A549 (cell line): ENCODE data around the gene CHI3L1. TPM values are rescaled to one million over a fixed set of nuclear protein-coding genes. Genes with fewer than 3 reads are reported as not detected.

Experiments
- ATAC-seq, 2 experiments: fragments of 200-7000 bp in 1 of 2; fragments of >200 bp in 1 of 2; cut with Nextera tagmentation in 1 of 2; cut with Tn5 transposase in 1 of 2; 3 replicates each; pipeline versions ENCODE4 v1.8.0 to v1.9.1; 2018 to 2020; ENCODE audit warnings: mild to moderate bottlenecking in 1 of 2, moderate library complexity in 1 of 2
- CTCF ChIA-PET: fragments of 300-600 bp; sonication (Branson Sonifier 250); formaldehyde crosslinking; extraction: SDS; loops from one replicate; lab custom pipeline; 2021; ENCODE audit warnings: antibody characterized with exemption, inconsistent platforms; lab: Yijun Ruan, JAX
- POLR2A ChIA-PET: fragments of 350-600 bp; formaldehyde crosslinking; extraction: SDS; loops from one replicate; lab custom pipeline; 2021; ENCODE audit warnings: antibody characterized with exemption, inconsistent platforms; lab: Yijun Ruan, JAX
- DNase-seq, 2 experiments: peaks; one replicate each; pipeline versions ENCODE4 v3.0.0 to v3.0.0-alpha.2; 2011 to 2016; ENCODE audit warnings: low read depth in 1 of 2, low spot score in 1 of 2
- FAIRE-seq: peaks from 2 replicates; lab custom pipeline; 2011; peaks lifted over from hg19 to GRCh38; lab: Jason Lieb, UNC
- H3K27ac ChIP-seq, 2 experiments: fragments of >200 bp; sonication (Bioruptor Twin); formaldehyde crosslinking; 3 replicates each; pipeline ENCODE4 v1.5.1; 2016 to 2017
- H3K4me1 ChIP-seq: fragments of >200 bp; sonication (Bioruptor Twin); formaldehyde crosslinking; 3 replicates; pipeline ENCODE4 v1.6.1; 2016
- H3K4me2 ChIP-seq: fragments of >200 bp; sonication (Bioruptor Twin); formaldehyde crosslinking; 3 replicates; pipeline ENCODE4 v1.6.1; 2016
- H3K4me3 ChIP-seq: fragments of >200 bp; sonication (Bioruptor Twin); formaldehyde crosslinking; 3 replicates; pipeline ENCODE4 v1.5.1; 2016
- H3K9me3 ChIP-seq: fragments of >200 bp; sonication (Bioruptor Twin); formaldehyde crosslinking; 3 replicates; pipeline ENCODE4 v1.6.1; 2016
- ATOH8 ChIP-seq: fragments of 250-450 bp; sonication (Bioruptor Pico); IDR thresholded peaks from 2 replicates; pipeline ENCODE4 v1.5.0; 2020; ENCODE audit warnings: low read depth, mild to moderate bottlenecking, moderate library complexity
- BCL3 ChIP-seq: fragments of >200 bp; sonication (Bioruptor Twin); formaldehyde crosslinking; IDR thresholded peaks from 3 replicates; pipeline ENCODE4 v1.6.1; 2016
- CTCF ChIP-seq: fragments of >200 bp; sonication (Bioruptor Twin); formaldehyde crosslinking; IDR thresholded peaks from 3 replicates; pipeline ENCODE4 v1.5.1; 2016
- EHMT2 ChIP-seq: fragments of 200-600 bp; sonication (generic); IDR thresholded peaks from 2 replicates; pipeline ENCODE4 v1.6.1; 2016; ENCODE audit warnings: antibody characterized with exemption, low read depth, mild to moderate bottlenecking, moderate library complexity
- FOSB ChIP-seq: fragments of 250-450 bp; sonication (Bioruptor Pico); IDR thresholded peaks from 2 replicates; pipeline ENCODE4 v1.5.0; 2020; ENCODE audit warnings: mild to moderate bottlenecking, moderate library complexity
- FOSL2 ChIP-seq, 2 experiments: fragments of 450-650 bp in 1 of 2; fragments of >200 bp in 1 of 2; sonication (Bioruptor Twin) in 1 of 2; formaldehyde crosslinking; IDR thresholded peaks; 2 replicates each; pipeline versions ENCODE4 v1.5.0 to v1.6.1; 2016 to 2020; ENCODE audit warnings: mild to moderate bottlenecking in 1 of 2, moderate library complexity in 1 of 2
- FOXS1 ChIP-seq: fragments of 250-450 bp; sonication (Bioruptor Pico); IDR thresholded peaks from 2 replicates; pipeline ENCODE4 v1.5.0; 2020; ENCODE audit warnings: mild to moderate bottlenecking, moderate library complexity
- HEYL ChIP-seq: fragments of 250-450 bp; sonication (Bioruptor Pico); IDR thresholded peaks from 2 replicates; pipeline ENCODE4 v1.8.0; 2021; ENCODE audit warnings: mild to moderate bottlenecking, moderate library complexity
- HOXB5 ChIP-seq: fragments of 250-450 bp; sonication (Bioruptor Pico); IDR thresholded peaks from 2 replicates; pipeline ENCODE4 v1.5.0; 2020; ENCODE audit warnings: mild to moderate bottlenecking, moderate library complexity
- KDM5A ChIP-seq: fragments of 200-600 bp; sonication (generic); IDR thresholded peaks from 2 replicates; pipeline ENCODE4 v1.6.1; 2016; ENCODE audit warnings: antibody characterized with exemption, mild to moderate bottlenecking
- MYC ChIP-seq: IDR thresholded peaks from 2 replicates; pipeline ENCODE4 v1.6.1; 2012; ENCODE audit warnings: mild to moderate bottlenecking, inconsistent platforms, low read length, improper control_type of control experiment, borderline replicate concordance
- NFE2L2 ChIP-seq: fragments of 150-350 bp; conservative IDR thresholded peaks from 2 replicates; pipeline ENCODE4 v1.6.1; 2014; ENCODE audit warnings: low read length
- PBX3 ChIP-seq: IDR thresholded peaks from 2 replicates; pipeline ENCODE4 v1.6.1; 2012
- POLR2A ChIP-seq: IDR thresholded peaks from 2 replicates; pipeline ENCODE4 v1.6.1; 2012; ENCODE audit warnings: mild to moderate bottlenecking, low read length
- RAD21 ChIP-seq, 2 experiments: fragments of >200 bp in 1 of 2; sonication (Bioruptor Twin) in 1 of 2; formaldehyde crosslinking in 1 of 2; IDR thresholded peaks in 1 of 2; conservative IDR thresholded peaks in 1 of 2; 2 replicates in 1 of 2; 3 replicates in 1 of 2; pipeline ENCODE4 v1.6.1; 2012 to 2018; ENCODE audit warnings: inconsistent platforms in 1 of 2
- SMC3 ChIP-seq: fragments of >200 bp; sonication (Bioruptor Twin); formaldehyde crosslinking; IDR thresholded peaks from 3 replicates; pipeline ENCODE4 v1.6.1; 2018; ENCODE audit warnings: inconsistent platforms
- SREBF2 ChIP-seq: fragments of 450-650 bp; IDR thresholded peaks from 2 replicates; pipeline ENCODE4 v1.6.1; 2014; ENCODE audit warnings: mild to moderate bottlenecking, moderate library complexity
- USF2 ChIP-seq: fragments of 450-650 bp; IDR thresholded peaks from 2 replicates; pipeline ENCODE4 v1.6.1; 2014; ENCODE audit warnings: antibody characterized with exemption
- ZSCAN20 ChIP-seq: fragments of 250-450 bp; sonication (Bioruptor Pico); IDR thresholded peaks from 2 replicates; pipeline ENCODE4 v1.8.0; 2022; ENCODE audit warnings: mild to moderate bottlenecking, moderate library complexity
- WGBS: methylation state at CpG from one replicate; pipeline ENCODE4 v1.1.6; 2017; ENCODE audit errors: missing lambda C conversion rate; 5-methylcytosine and 5-hydroxymethylcytosine counted together
- polyA plus RNA-seq, 4 experiments: library from polyadenylated mRNA; depleted of rRNA in 3 of 4; stranded (reverse); fragments of >200 nt; fragmentation: RNase III in 1 of 4; extraction: RNeasy Plus Mini Kit Qiagen cat#74134 plus additional on column Dnase treatment in 1 of 4; gene quantifications; 2 replicates in 3 of 4; 3 replicates in 1 of 4; pipeline ENCODE4 v1.2.3, GENCODE V29; 2011 to 2017

CHI3L1 gene
- polyA plus RNA-seq, 2 of the 4 experiments (the other 2 are of a cell fraction), result 0.04 TPM; not detected in 1

- TF ChIP-seq BCL3 (no peak), FOXS1 (CRISPR knock-in tag) (no peak), HEYL (CRISPR knock-in tag) (no peak), FOSL2 (IDR thresholded peaks at IDR 0.05) (no peak), FOSL2 (CRISPR knock-in tag; IDR thresholded peaks at IDR 0.05) (no peak), RAD21 (conservative IDR thresholded peaks at IDR 0.05 in 1 of 2, IDR thresholded peaks at IDR 0.05 in 1 of 2) (no peak)
Observed at GRCh38 chr1:203167913-203168200, 18.6 kb downstream of the CHI3L1 start (continued).

GRCh38 chr1:203167026-203167912, 19.2 kb downstream of the CHI3L1 start:
- 82% methylated on average over 15 of the region's 23 CpGs for WGBS
- FAIRE-seq (no peak), DNase-seq (no peak), ATAC-seq (no peak)
- Histone ChIP-seq H3K4me2 (no peak overlapping the region), H3K4me3 (no peak overlapping the region), H3K27ac (no peak overlapping the region), H3K9me3 (no peaks in the 10 kb centered on the region), H3K4me1 (no peaks in the 10 kb centered on the region)
- ChIA-PET CTCF (interaction anchor here (0.9 to 13.2 kb wide), 8 partner anchors 12 to 128 kb away, joined by 3 to 188 read pairs (median 4); no protein-coding TSS in a partner anchor), POLR2A (no interaction called here)
- TF ChIP-seq POLR2A (no peak), NFE2L2 (no peak), EHMT2 (no peak), ZSCAN20 (CRISPR knock-in tag) (no peak), SMC3 (no peak), MYC (no peak), HOXB5 (CRISPR knock-in tag) (no peak), CTCF (no peak), PBX3 (no peak), FOSB (CRISPR knock-in tag) (no peak), ATOH8 (CRISPR knock-in tag) (no peak), KDM5A (no peak)

GRCh38 chr1:203166192-203166940, 20.1 kb downstream of the CHI3L1 start:
- peak in 1 of 2 experiments; percentile 15 for DNase-seq
- H3K4me1 ChIP-seq, result no peaks in the 10 kb centered on the region
- POLR2A ChIA-PET, result no interaction called here

More at GRCh38 chr1:203166192-203166940, 20.1 kb downstream of the CHI3L1 start:
- CTCF ChIA-PET, result interaction anchor here (0.7 to 3.1 kb wide), 8 partner anchors 18 to 127 kb away, joined by 3 to 30 read pairs (median 4); no protein-coding TSS in a partner anchor
- Histone ChIP-seq H3K4me3 (no peak overlapping the region), H3K9me3 (no peaks in the 10 kb centered on the region), H3K4me2 (no peak overlapping the region)
- WGBS, result 65% methylated on average over 13 of the region's 14 CpGs
- ATAC-seq, result peak; percentile 38 to 84; a peak in 4 of 6 replicates
- TF ChIP-seq SREBF2 (no peak), USF2 (no peak), CTCF (peak; percentile 26; the same call in 1 of the 3 replicates), RAD21 (conservative IDR thresholded peaks at IDR 0.05 in 1 of 2, IDR thresholded peaks at IDR 0.05 in 1 of 2) (peak in 1 of 2 experiments; percentile 16; a peak in 1 of 5 replicates), SMC3 (0 out of 3 replicates have a peak, but pooled peaks have one; percentile 40)
- TF ChIP-seq, all 56 proteins: peak for 3
- FAIRE-seq, result no peak
- H3K27ac ChIP-seq, result no peak overlapping the region
